Amniotic stem cell (primary cell): ENCODE measurements around the gene HOTAIR.

Source experiments
- DNase-seq: peaks from one replicate; lab custom pipeline; 2025; lab: John Stamatoyannopoulos, UW

Gene HOTAIR

GRCh38 chr12:54011665-54012532, 37.1 kb upstream of the HOTAIR start:
- no peak for DNase-seq

- no peak for DNase-seq
These were observed 36.4 kb upstream of the HOTAIR start for GRCh38 chr12:54010972-54011664.

GRCh38 chr12:54010053-54010971, 35.6 kb upstream of the HOTAIR start:
- no peak for DNase-seq

- DNase-seq: no peak
These were observed 34.7 kb upstream of the HOTAIR start for GRCh38 chr12:54009171-54010052.

GRCh38 chr12:54008260-54008552, 33.5 kb upstream of the HOTAIR start:
- DNase-seq: no peak

- DNase-seq: no peak
These were observed 32.9 kb upstream of the HOTAIR start for GRCh38 chr12:54007538-54008259.

- DNase-seq: no peak
These were observed 31.9 kb upstream of the HOTAIR start for GRCh38 chr12:54006559-54007220.

- peak; percentile 30 for DNase-seq
These were observed 31.3 kb upstream of the HOTAIR start for GRCh38 chr12:54005853-54006558.

- no peak for DNase-seq
These were observed 30.7 kb upstream of the HOTAIR start for GRCh38 chr12:54005531-54005852.

- no peak for DNase-seq
These were observed 30.2 kb upstream of the HOTAIR start for GRCh38 chr12:54004841-54005530.

- no peak for DNase-seq
These were observed 29.5 kb upstream of the HOTAIR start for GRCh38 chr12:54004063-54004840.

- DNase-seq: no peak
These were observed 28.9 kb upstream of the HOTAIR start for GRCh38 chr12:54003625-54004024.

GRCh38 chr12:54002915-54003389, 28.2 kb upstream of the HOTAIR start:
- no peak for DNase-seq

- no peak for DNase-seq
These were observed 27.6 kb upstream of the HOTAIR start for GRCh38 chr12:54002278-54002914.

- DNase-seq: no peak
These were observed 26.8 kb upstream of the HOTAIR start for GRCh38 chr12:54001283-54002187.
